K562 (cell line): Measurements from ENCODE around the gene TMPRSS11B. TPM values are rescaled to one million over a fixed set of nuclear protein-coding genes. Genes with fewer than 3 reads are reported as not detected.

Experiments used
- ATAC-seq: fragments of 200-7000 bp; cut with Tn5 transposase; 3 replicates; pipeline ENCODE4 v1.9.1; 2020; ENCODE audit warnings: moderate library complexity
- BruUV-seq: library from RNA; stranded (reverse); fragments of 400-500 nt; replicated peaks from 2 replicates; lab custom pipeline; 2021; lab: Mats Ljungman, UMichigan
- CTCF ChIA-PET: fragments of 300-600 bp; formaldehyde crosslinking; extraction: SDS; loops from one replicate; lab custom pipeline; 2021; ENCODE audit warnings: low intra/inter-chr PET ratio; lab: Yijun Ruan, JAX
- POLR2A ChIA-PET: fragments of 300-600, 350-650 bp; sonication (Branson Sonifier 250); formaldehyde crosslinking; extraction: SDS; loops from one replicate; lab custom pipeline; 2021; ENCODE audit warnings: antibody characterized with exemption, inconsistent platforms; lab: Yijun Ruan, JAX
- DNase-seq, 4 experiments: peaks; one replicate each; pipeline versions ENCODE4 v3.0.0 to v3.0.0-alpha.2; 2011 to 2018; ENCODE audit warnings: low spot score in 3 of 4, mixed read lengths in 3 of 4; ENCODE audit errors: extremely low read depth in 1 of 4
- FAIRE-seq: peaks from 2 replicates; lab custom pipeline; 2011; peaks lifted over from hg19 to GRCh38; lab: Jason Lieb, UNC
- H2AFZ ChIP-seq: 2 replicates; pipeline ENCODE4 v1.6.0; 2011; ENCODE audit warnings: low read depth, low read length, control low read depth, inconsistent platforms
- H3K27ac ChIP-seq: fragments of 200-600 bp; 3 replicates; pipeline ENCODE4 v1.8.0; 2011; ENCODE audit warnings: low read depth, mild to moderate bottlenecking, control low read depth, inconsistent platforms, low read length, moderate library complexity, mixed read lengths; ENCODE audit errors: extremely low read depth
- H3K27me3 ChIP-seq, 2 experiments: fragments of 300-600 bp in 1 of 2; 2 replicates in 1 of 2; 3 replicates in 1 of 2; pipeline versions ENCODE4 v1.6.0 to v1.8.0; 2011; ENCODE audit warnings: inconsistent platforms in 2 of 2, low read length in 2 of 2, mild to moderate bottlenecking in 1 of 2, mixed read lengths in 1 of 2, moderate library complexity in 1 of 2; ENCODE audit not compliant: control insufficient read depth in 2 of 2, insufficient read depth in 2 of 2
- H3K36me3 ChIP-seq: fragments of 300-600 bp; 3 replicates; pipeline ENCODE4 v1.8.0; 2011; ENCODE audit warnings: mild to moderate bottlenecking, low read length, inconsistent platforms; ENCODE audit not compliant: control insufficient read depth, insufficient read depth
- H3K4me1 ChIP-seq, 2 experiments: fragments of 200-600 bp in 1 of 2; replicated peaks in 1 of 2; 2 replicates in 1 of 2; 3 replicates in 1 of 2; pipeline versions ENCODE4 v1.5.1 to v1.8.0; 2011; ENCODE audit warnings: inconsistent platforms in 2 of 2, low read length in 2 of 2, mild to moderate bottlenecking in 1 of 2, mixed read lengths in 1 of 2, moderate library complexity in 1 of 2; ENCODE audit not compliant: control insufficient read depth in 2 of 2, insufficient read depth in 2 of 2
- H3K4me2 ChIP-seq: 2 replicates; pipeline ENCODE4 v1.6.1; 2011; ENCODE audit warnings: low read length, control low read depth, inconsistent platforms, mixed read lengths; ENCODE audit not compliant: insufficient read depth
- H3K4me3 ChIP-seq: fragments of 200-600 bp; sonication (generic), shearing (Covaris generic); 2 replicates; pipeline ENCODE4 v1.5.1; 2016; ENCODE audit warnings: control low read depth, inconsistent platforms
- H3K79me2 ChIP-seq: fragments of 200-600 bp; 3 replicates; pipeline ENCODE4 v1.8.0; 2011; ENCODE audit warnings: low read length, inconsistent platforms; ENCODE audit not compliant: control insufficient read depth, insufficient read depth
- H3K9ac ChIP-seq, 2 experiments: 2 replicates each; pipeline versions ENCODE4 v1.6.0 to v1.6.1; 2011; ENCODE audit warnings: low read depth in 2 of 2, low read length in 2 of 2, control low read depth in 1 of 2, inconsistent platforms in 1 of 2, mild to moderate bottlenecking in 1 of 2, mixed read lengths in 1 of 2; ENCODE audit not compliant: insufficient read depth in 1 of 2
- H3K9me1 ChIP-seq: one replicate; pipeline ENCODE4 v1.6.0; 2011; ENCODE audit warnings: inconsistent platforms, mild to moderate bottlenecking, low read length, moderate library complexity; ENCODE audit not compliant: control insufficient read depth, insufficient read depth
- H3K9me3 ChIP-seq: replicated peaks from 2 replicates; pipeline ENCODE4 v1.5.1; 2011; ENCODE audit warnings: low read depth, low read length, inconsistent platforms; ENCODE audit not compliant: control insufficient read depth, insufficient read depth
- H4K20me1 ChIP-seq: replicated peaks from 2 replicates; pipeline ENCODE4 v1.6.1; 2011; ENCODE audit warnings: low read length, inconsistent platforms, mixed read lengths; ENCODE audit not compliant: control insufficient read depth, insufficient read depth
- C11orf30 ChIP-seq: fragments of 450-650 bp; IDR thresholded peaks from 2 replicates; pipeline ENCODE4 v1.6.1; 2016; ENCODE audit warnings: low read depth, mild to moderate bottlenecking
- FOXA3 ChIP-seq, 2 experiments: fragments of 450-650 bp in 1 of 2; sonication (generic) in 1 of 2; formaldehyde crosslinking; IDR thresholded peaks in 1 of 2; conservative IDR thresholded peaks in 1 of 2; 2 replicates each; pipeline versions ENCODE4 v1.4.0 to v1.8.0; 2020 to 2022; ENCODE audit warnings: mild to moderate bottlenecking in 2 of 2, missing genetic modification reagents in 1 of 2
- MAFG ChIP-seq: fragments of 450-650 bp; conservative IDR thresholded peaks from 2 replicates; pipeline ENCODE4 v1.6.1; 2016; ENCODE audit warnings: missing genetic modification characterization, missing compliant biosample characterization
- MBD1 ChIP-seq: fragments of 250-450 bp; sonication (Bioruptor Pico); IDR thresholded peaks from 2 replicates; pipeline ENCODE4 v1.8.0; 2022; ENCODE audit warnings: inconsistent platforms
- PRMT5 ChIP-seq: sonication (generic); formaldehyde crosslinking; IDR thresholded peaks from 2 replicates; pipeline ENCODE4 v1.5.0; 2020; ENCODE audit warnings: missing genetic modification reagents
- RBM39 ChIP-seq: fragments of 200-400 bp; formaldehyde crosslinking; optimal IDR thresholded peaks from 2 replicates; pipeline ENCODE3; 2018; ENCODE audit warnings: low read depth, low read length
- SP1 ChIP-seq: sonication (generic); formaldehyde crosslinking; IDR thresholded peaks from 2 replicates; pipeline ENCODE4 v1.8.1; 2022; ENCODE audit warnings: mild to moderate bottlenecking, missing genetic modification reagents
- ZKSCAN3 ChIP-seq: fragments of 250-450 bp; sonication (Bioruptor Pico); IDR thresholded peaks from 2 replicates; pipeline ENCODE4 v1.4.0; 2020
- ZNF121 ChIP-seq: sonication (generic); formaldehyde crosslinking; conservative IDR thresholded peaks from 2 replicates; pipeline ENCODE4 v1.8.0; 2022; ENCODE audit warnings: missing genetic modification reagents
- ZNF316 ChIP-seq: fragments of 450-650 bp; IDR thresholded peaks from 2 replicates; pipeline ENCODE4 v1.6.1; 2016
- ZNF592 ChIP-seq: fragments of 450-650 bp; IDR thresholded peaks from 2 replicates; pipeline ENCODE4 v1.6.1; 2017; ENCODE audit warnings: antibody characterized with exemption, mild to moderate bottlenecking
- WGBS: fragments of 100-300 bp; shearing (Covaris generic); methylation state at CpG from one replicate; pipeline ENCODE4 v1.1.6; 2016; ENCODE audit warnings: low coverage, mixed read lengths; ENCODE audit not compliant: insufficient coverage; ENCODE audit errors: missing lambda C conversion rate; 5-methylcytosine and 5-hydroxymethylcytosine counted together
- in situ Hi-C: fragments of 300-500 bp; cut with MboI; formaldehyde crosslinking; loops from 4 replicates; pipeline ENCODE4 v1.15.0; 2018; ENCODE audit warnings: inconsistent platforms, mixed read lengths
- intact Hi-C: fragments of 100-400 bp; cut with micrococcal nuclease; formaldehyde crosslinking; loops from 2 replicates; pipeline ENCODE4 v1.14.2; 2022
- polyA plus RNA-seq, 8 experiments: library from polyadenylated mRNA; depleted of rRNA in 4 of 8; stranded (reverse) in 5 of 8; unstranded in 3 of 8; fragments of >200 nt; fragmentation: Nextera tagmentation in 2 of 8; fragmentation: Illumina TruSeq in 1 of 8; extraction: Ambion mirVana in 2 of 8; extraction: Trizol in 1 of 8; gene quantifications; 2 replicates each; pipeline versions ENCODE4 v1.2.1 to v1.2.3, GENCODE V29; 2011 to 2014; ENCODE audit warnings: inconsistent platforms in 1 of 8, missing spikeins in 1 of 8
- total RNA-seq, 7 experiments: library from RNA; depleted of rRNA in 6 of 7; stranded (reverse); fragments of >200 nt in 6 of 7; fragmentation: Illumina TruSeq in 2 of 7; extraction: Trizol in 2 of 7; gene quantifications; 2 replicates each; pipeline versions ENCODE4 v1.2.1 to v1.2.3, GENCODE V29; 2011 to 2021; ENCODE audit warnings: low replicate concordance in 1 of 7

The TMPRSS11B gene
- total and polyA plus RNA-seq, 9 of the 15 experiments (the other 6 are each of a cell fraction or from before 2014, with no cell fraction given): 0.03 to 0.07 TPM; not detected in 7

GRCh38 chr4:68193194-68193593 lies 52.3 kb downstream of the TMPRSS11B start:
- ChIA-PET CTCF (no interaction called here), POLR2A (interaction anchor here (0.7 kb wide), 1 partner anchor 966 kb away, joined by 3 read pairs; no protein-coding TSS in a partner anchor)
- H3K27ac ChIP-seq: no peak overlapping the region
- H3K36me3 ChIP-seq: no peaks in the 10 kb centered on the region
- H3K9me3 ChIP-seq: no peaks in the 10 kb centered on the region
- H4K20me1 ChIP-seq: no peaks in the 10 kb centered on the region
- intact Hi-C loops (no loop called here), in situ Hi-C loops (no loop called here)
- no peak for ATAC-seq
- H3K9ac ChIP-seq: no peak overlapping the region
- H3K27me3 ChIP-seq: no peaks in the 10 kb centered on the region
- BruUV-seq: no TSS peak
- no peak for DNase-seq
- no peaks in the 10 kb centered on the region for H3K4me1 ChIP-seq
- H3K4me2 ChIP-seq: no peak overlapping the region
- WGBS: 0% methylated on average over 1 of the region's 1 CpG
- no peaks in the 10 kb centered on the region for H3K79me2 ChIP-seq
- FAIRE-seq: no peak
- H2AFZ ChIP-seq: no peak overlapping the region
- TF ChIP-seq MBD1 (CRISPR knock-in tag) (no peak), MAFG (peak; percentile 26; the same call in 1 of the 2 replicates), ZNF316 (peak; percentile 15; the same call in 1 of the 2 replicates), C11orf30 (0 out of 2 replicates have a peak, but pooled peaks have one; percentile 22)
- no peaks in the 10 kb centered on the region for H3K9me1 ChIP-seq
- no peak overlapping the region for H3K4me3 ChIP-seq

- intact Hi-C loops: loop anchor here (10.0 kb wide), 1 partner anchor 188 kb away; no protein-coding TSS in a partner anchor
- in situ Hi-C loops: no loop called here
- H3K4me3 ChIP-seq: no peak overlapping the region
- FAIRE-seq (no peak), DNase-seq (no peak), ATAC-seq (no peak)
- no peak overlapping the region for H3K9ac ChIP-seq
- BruUV-seq: no TSS peak
- H3K27me3 ChIP-seq: peaks cover 0 to 5% of the 10 kb centered on the region in 2 experiments; a peak in 2 of 5 replicates
- no peak overlapping the region for H3K27ac ChIP-seq
- no peaks in the 10 kb centered on the region for H3K79me2 ChIP-seq
- H3K4me2 ChIP-seq: no peak overlapping the region
- H3K9me1 ChIP-seq: no peaks in the 10 kb centered on the region
- H3K4me1 ChIP-seq: peaks cover 0 to 5% of the 10 kb centered on the region in 2 experiments; a peak in 1 of 5 replicates
- ChIA-PET POLR2A (no interaction called here), CTCF (no interaction called here)
- WGBS: 0% methylated on average over 2 of the region's 2 CpGs
- H3K36me3 ChIP-seq: no peaks in the 10 kb centered on the region
- H2AFZ ChIP-seq: no peak overlapping the region
- no peaks in the 10 kb centered on the region for H4K20me1 ChIP-seq
- no peaks in the 10 kb centered on the region for H3K9me3 ChIP-seq
- TF ChIP-seq ZNF592: no peak
- no peak for TF ChIP-seq RBM39
- no peak for TF ChIP-seq ZKSCAN3 (CRISPR knock-in tag)
- TF ChIP-seq PRMT5: no peak
- no peak for TF ChIP-seq ZNF121 (CRISPR knock-in tag)
- TF ChIP-seq FOXA3 (CRISPR knock-in tag; conservative IDR thresholded peaks at IDR 0.05 in 1 of 2, IDR thresholded peaks at IDR 0.05 in 1 of 2): no peak
- no peak for TF ChIP-seq SP1 (CRISPR knock-in tag)
These were observed 58.3 kb downstream of the TMPRSS11B start for GRCh38 chr4:68187145-68187544.
